GM12872 (cell line): ENCODE results near the gene CAMK2G.

ENCODE experiments used
- TF ChIP-seq, protein P1 (sequence below): IDR thresholded peaks from 3 replicates; pipeline ENCODE4 v1.5.1; 2011; ENCODE audit warnings: low read depth, mild to moderate bottlenecking, low read length, moderate library complexity; ENCODE audit not compliant: insufficient read depth

CAMK2G gene

DNA sequence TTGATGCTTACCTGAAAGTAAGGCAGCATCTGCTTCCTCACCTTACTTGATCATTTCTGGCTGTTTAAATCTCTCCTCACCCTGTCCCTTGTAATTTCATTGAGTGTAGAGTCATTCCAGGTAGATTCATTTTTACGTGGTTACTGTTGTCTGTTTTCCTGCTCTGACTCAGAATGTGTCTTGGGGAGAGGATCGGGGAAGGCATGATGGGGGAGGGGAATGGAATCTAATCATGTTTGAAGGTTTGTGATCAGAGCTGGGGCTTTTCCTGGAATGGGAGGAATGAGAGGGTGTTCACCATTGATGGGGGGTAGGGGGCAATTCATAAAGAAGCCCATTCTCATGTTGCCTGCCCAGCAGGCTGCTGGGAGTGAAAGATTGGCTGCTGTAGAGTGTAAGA, 111.4 kb downstream of the CAMK2G start:
- TF ChIP-seq, protein P1, sequence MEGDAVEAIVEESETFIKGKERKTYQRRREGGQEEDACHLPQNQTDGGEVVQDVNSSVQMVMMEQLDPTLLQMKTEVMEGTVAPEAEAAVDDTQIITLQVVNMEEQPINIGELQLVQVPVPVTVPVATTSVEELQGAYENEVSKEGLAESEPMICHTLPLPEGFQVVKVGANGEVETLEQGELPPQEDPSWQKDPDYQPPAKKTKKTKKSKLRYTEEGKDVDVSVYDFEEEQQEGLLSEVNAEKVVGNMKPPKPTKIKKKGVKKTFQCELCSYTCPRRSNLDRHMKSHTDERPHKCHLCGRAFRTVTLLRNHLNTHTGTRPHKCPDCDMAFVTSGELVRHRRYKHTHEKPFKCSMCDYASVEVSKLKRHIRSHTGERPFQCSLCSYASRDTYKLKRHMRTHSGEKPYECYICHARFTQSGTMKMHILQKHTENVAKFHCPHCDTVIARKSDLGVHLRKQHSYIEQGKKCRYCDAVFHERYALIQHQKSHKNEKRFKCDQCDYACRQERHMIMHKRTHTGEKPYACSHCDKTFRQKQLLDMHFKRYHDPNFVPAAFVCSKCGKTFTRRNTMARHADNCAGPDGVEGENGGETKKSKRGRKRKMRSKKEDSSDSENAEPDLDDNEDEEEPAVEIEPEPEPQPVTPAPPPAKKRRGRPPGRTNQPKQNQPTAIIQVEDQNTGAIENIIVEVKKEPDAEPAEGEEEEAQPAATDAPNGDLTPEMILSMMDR, result no peak
